IMR-90 (cell line): Measurements from ENCODE around the gene CCDC40. TPM values are rescaled to one million over a fixed set of nuclear protein-coding genes. Genes with fewer than 3 reads are reported as not detected.

Experiments
- ATAC-seq: fragments of 200-7000 bp; cut with Tn5 transposase; 2 replicates; pipeline ENCODE4 v1.9.1; 2020; ENCODE audit warnings: low read depth, mild to moderate bottlenecking, moderate library complexity
- BruUV-seq: library from RNA; stranded (reverse); fragments of 400-500 nt; replicated peaks from 2 replicates; lab custom pipeline; 2021; lab: Mats Ljungman, UMichigan
- CTCF ChIA-PET: fragments of 300-600 bp; formaldehyde crosslinking; extraction: SDS; loops from one replicate; lab custom pipeline; 2021; ENCODE audit warnings: antibody characterized with exemption; lab: Yijun Ruan, JAX
- POLR2A ChIA-PET: fragments of 300-600 bp; sonication (Branson Sonifier 250); formaldehyde crosslinking; loops from one replicate; lab custom pipeline; 2022; ENCODE audit warnings: antibody characterized with exemption; ENCODE audit not compliant: unreplicated experiment; lab: Charles Lee
- DNase-seq: peaks from one replicate; pipeline ENCODE4 v3.0.0; 2013
- H2AFZ ChIP-seq: replicated peaks from 2 replicates; pipeline ENCODE3; 2013; ENCODE audit warnings: low read length, mild to moderate bottlenecking; ENCODE audit not compliant: poor library complexity
- H2AK5ac ChIP-seq: 2 replicates; pipeline ENCODE4 v1.6.1; 2013; ENCODE audit warnings: low read depth, low read length, inconsistent platforms
- H2AK9ac ChIP-seq: replicated peaks from 2 replicates; pipeline ENCODE3; 2013; ENCODE audit warnings: mild to moderate bottlenecking, low read depth, low read length, moderate library complexity; ENCODE audit not compliant: poor library complexity
- H2BK120ac ChIP-seq: 2 replicates; pipeline ENCODE4 v1.6.1; 2013; ENCODE audit warnings: low read depth, low read length, inconsistent platforms
- H2BK15ac ChIP-seq: 3 replicates; pipeline ENCODE4 v1.6.1; 2013; ENCODE audit warnings: low read depth, low read length, inconsistent platforms
- H2BK20ac ChIP-seq: 2 replicates; pipeline ENCODE4 v1.6.1; 2013; ENCODE audit warnings: low read depth, mild to moderate bottlenecking, inconsistent platforms, low read length, moderate library complexity
- H2BK5ac ChIP-seq: 2 replicates; pipeline ENCODE4 v1.6.1; 2013; ENCODE audit warnings: mild to moderate bottlenecking, low read depth, low read length, inconsistent platforms; ENCODE audit not compliant: poor library complexity, severe bottlenecking
- H3K14ac ChIP-seq: replicated peaks from 2 replicates; pipeline ENCODE4 v1.6.1; 2013; ENCODE audit warnings: low read depth, low read length, inconsistent platforms
- H3K18ac ChIP-seq: 2 replicates; pipeline ENCODE4 v1.6.1; 2013; ENCODE audit warnings: low read depth, low read length, control low read depth
- H3K23ac ChIP-seq: 2 replicates; pipeline ENCODE4 v1.6.1; 2013; ENCODE audit warnings: low read depth, low read length, inconsistent platforms
- H3K27ac ChIP-seq: 2 replicates; pipeline ENCODE4 v1.5.1; 2013; ENCODE audit warnings: mild to moderate bottlenecking, control low read depth, low read length; ENCODE audit not compliant: insufficient read depth
- H3K27me3 ChIP-seq: 2 replicates; pipeline ENCODE4 v1.6.1; 2013; ENCODE audit warnings: low read length; ENCODE audit not compliant: control insufficient read depth, insufficient read depth
- H3K36me3 ChIP-seq: 2 replicates; pipeline ENCODE4 v1.6.1; 2013; ENCODE audit warnings: low read length, mixed read lengths; ENCODE audit not compliant: control insufficient read depth, insufficient read depth
- H3K4ac ChIP-seq: 2 replicates; pipeline ENCODE4 v1.6.1; 2013; ENCODE audit warnings: low read depth, low read length, inconsistent platforms
- H3K4me1 ChIP-seq: 2 replicates; pipeline ENCODE4 v1.6.1; 2013; ENCODE audit warnings: low read length, mixed read lengths; ENCODE audit not compliant: control insufficient read depth, insufficient read depth
- H3K4me2 ChIP-seq: 2 replicates; pipeline ENCODE4 v1.6.1; 2013; ENCODE audit warnings: low read depth, mild to moderate bottlenecking, control low read depth, low read length, moderate library complexity
- H3K4me3 ChIP-seq: 2 replicates; pipeline ENCODE4 v1.5.1; 2013; ENCODE audit warnings: low read depth, mild to moderate bottlenecking, control low read depth, low read length, moderate library complexity; ENCODE audit not compliant: insufficient read depth
- H3K56ac ChIP-seq: 2 replicates; pipeline ENCODE4 v1.6.1; 2013; ENCODE audit warnings: low read length, inconsistent platforms; ENCODE audit not compliant: insufficient read depth; ENCODE audit errors: extremely low read depth
- H3K79me1 ChIP-seq, 2 experiments: 2 replicates each; pipeline ENCODE4 v1.6.1; 2013; ENCODE audit warnings: low read length in 2 of 2, inconsistent platforms in 1 of 2, low read depth in 1 of 2
- H3K9ac ChIP-seq: 2 replicates; pipeline ENCODE4 v1.6.1; 2013; ENCODE audit warnings: low read depth, low read length, control low read depth
- H3K9me1 ChIP-seq: 2 replicates; pipeline ENCODE4 v1.6.1; 2013; ENCODE audit warnings: low read length, inconsistent platforms; ENCODE audit not compliant: insufficient read depth
- H3K9me3 ChIP-seq: 2 replicates; pipeline ENCODE4 v1.6.1; 2013; ENCODE audit warnings: low read length; ENCODE audit not compliant: control insufficient read depth, insufficient read depth
- H4K20me1 ChIP-seq: 2 replicates; pipeline ENCODE4 v1.6.1; 2013; ENCODE audit warnings: low read length, inconsistent platforms; ENCODE audit not compliant: insufficient read depth
- H4K5ac ChIP-seq: 2 replicates; pipeline ENCODE4 v1.6.1; 2013; ENCODE audit warnings: mild to moderate bottlenecking, low read depth, low read length, control low read depth
- H4K8ac ChIP-seq, 2 experiments: 2 replicates each; pipeline ENCODE4 v1.6.1; 2013; ENCODE audit warnings: low read depth in 2 of 2, low read length in 2 of 2, control low read depth in 1 of 2, inconsistent platforms in 1 of 2
- H4K91ac ChIP-seq: 2 replicates; pipeline ENCODE4 v1.6.1; 2013; ENCODE audit warnings: low read depth, low read length, inconsistent platforms; ENCODE audit not compliant: insufficient read depth
- BHLHE40 ChIP-seq: fragments of 150-350 bp; IDR thresholded peaks from 2 replicates; pipeline ENCODE4 v1.6.1; 2016; ENCODE audit warnings: mild to moderate bottlenecking, low read depth, low read length
- CEBPB ChIP-seq: IDR thresholded peaks from 2 replicates; pipeline ENCODE4 v1.6.1; 2012; ENCODE audit warnings: low read depth, low read length, improper control_type of control experiment
- CHD1 ChIP-seq: IDR thresholded peaks from 2 replicates; pipeline ENCODE4 v1.6.1; 2012; ENCODE audit warnings: low read depth, low read length, improper control_type of control experiment
- CTCF ChIP-seq: conservative IDR thresholded peaks from 2 replicates; pipeline ENCODE4 v1.5.1; 2012; ENCODE audit warnings: mild to moderate bottlenecking, low read depth, low read length, improper control_type of control experiment
- FOS ChIP-seq: fragments of 150-350 bp; IDR thresholded peaks from 2 replicates; pipeline ENCODE4 v1.6.1; 2016; ENCODE audit warnings: low read depth, low read length
- MAZ ChIP-seq: IDR thresholded peaks from 2 replicates; pipeline ENCODE4 v1.6.1; 2012; ENCODE audit warnings: low read depth, mild to moderate bottlenecking, low read length, improper control_type of control experiment, moderate library complexity, borderline replicate concordance
- MXI1 ChIP-seq: IDR thresholded peaks from 2 replicates; pipeline ENCODE4 v1.6.1; 2012; ENCODE audit warnings: low read depth, mild to moderate bottlenecking, low read length, moderate library complexity, borderline replicate concordance
- NFE2L2 ChIP-seq: fragments of 150-350 bp; IDR thresholded peaks from 2 replicates; pipeline ENCODE4 v1.6.1; 2016; ENCODE audit warnings: low read depth, mild to moderate bottlenecking, low read length
- POLR2A ChIP-seq: IDR thresholded peaks from 2 replicates; pipeline ENCODE4 v1.6.1; 2012; ENCODE audit warnings: mild to moderate bottlenecking, low read depth, low read length
- RAD21 ChIP-seq: IDR thresholded peaks from 2 replicates; pipeline ENCODE4 v1.6.1; 2012; ENCODE audit warnings: low read length, improper control_type of control experiment
- RCOR1 ChIP-seq: IDR thresholded peaks from 2 replicates; pipeline ENCODE4 v1.6.1; 2012; ENCODE audit warnings: mild to moderate bottlenecking, low read length, improper control_type of control experiment; ENCODE audit not compliant: insufficient replicate concordance
- RFX5 ChIP-seq: IDR thresholded peaks from 2 replicates; pipeline ENCODE4 v1.8.0; 2012; ENCODE audit warnings: low read depth, mild to moderate bottlenecking, low read length, moderate library complexity
- SMC3 ChIP-seq: fragments of 150-350 bp; IDR thresholded peaks from 2 replicates; pipeline ENCODE4 v1.6.1; 2016; ENCODE audit warnings: low read depth, mild to moderate bottlenecking, antibody characterized with exemption, low read length, moderate library complexity
- USF2 ChIP-seq: fragments of 150-350 bp; IDR thresholded peaks from 2 replicates; pipeline ENCODE4 v1.6.1; 2017; ENCODE audit warnings: mild to moderate bottlenecking, antibody characterized with exemption, low read length, low read depth
- WGBS, 2 experiments: methylation state at CpG; one replicate each; pipeline versions ENCODE4 v1.1.5 to v1.1.7; 2013; ENCODE audit warnings: missing lambda C conversion rate in 2 of 2; ENCODE audit not compliant: insufficient read length in 1 of 2; ENCODE audit errors: extremely low coverage in 2 of 2; 5-methylcytosine and 5-hydroxymethylcytosine counted together
- dilution Hi-C: fragments of 300-500 bp; cut with HindIII; formaldehyde crosslinking; loops from one replicate; pipeline ENCODE4 v1.14.3; 2018; ENCODE audit warnings: low sequenced_read_pairs; ENCODE audit not compliant: unreplicated experiment
- in situ Hi-C: fragments of 300-500 bp; cut with MboI; formaldehyde crosslinking; loops from 3 replicates; pipeline ENCODE4 v1.14.3; 2019; ENCODE audit warnings: low sequenced_read_pairs, inconsistent platforms, mixed read lengths
- intact Hi-C: fragments of 100-400 bp; cut with micrococcal nuclease; formaldehyde crosslinking; loops from 2 replicates; pipeline ENCODE4 v1.10.0; 2022
- polyA plus RNA-seq, 3 experiments: library from polyadenylated mRNA; depleted of rRNA; stranded (reverse); fragments of >200 nt; gene quantifications; 2 replicates each; pipeline ENCODE4 v1.2.3, GENCODE V29; 2012; ENCODE audit warnings: low replicate concordance in 1 of 3
- total RNA-seq: library from RNA; depleted of rRNA; stranded (reverse); fragments of >200 nt; gene quantifications from 2 replicates; pipeline ENCODE4 v1.2.3, GENCODE V29; 2012

The CCDC40 gene
- total and polyA plus RNA-seq, 2 of the 4 experiments (the other 2 are of a cell fraction), result 0.90 to 4.7 TPM

GRCh38 chr17:80071116-80071841 is 34.8 kb downstream of the CCDC40 start:
- BruUV-seq, result no TSS peak
- peak overlapping the region; percentile 71 to 94; a peak in 3 of 4 replicates for H4K8ac ChIP-seq
- peak overlapping the region; percentile 39 for H2BK5ac ChIP-seq
- peak overlapping the region; percentile 80 for H3K4me2 ChIP-seq
- CTCF ChIA-PET, result no interaction called here
- H3K27ac ChIP-seq, result peak overlapping the region; percentile 38
- H2AK5ac ChIP-seq, result peak overlapping the region; percentile 52; the same call in 1 of the 2 replicates
- dilution Hi-C loops (no loop called here), intact Hi-C loops (no loop called here), in situ Hi-C loops (no loop called here)
- peak overlapping the region; percentile 86 for H2AFZ ChIP-seq
- H3K9me3 ChIP-seq, result no peaks in the 10 kb centered on the region
- H2BK15ac ChIP-seq, result peak overlapping the region; percentile 87; the same call in 2 of the 3 replicates
- no peaks in the 10 kb centered on the region for H3K36me3 ChIP-seq
- H2BK120ac ChIP-seq, result peak overlapping the region; percentile 67
- peaks cover 18% of the 10 kb centered on the region for H3K4me1 ChIP-seq
- peak overlapping the region; percentile 88 for H2AK9ac ChIP-seq
- WGBS, 2 experiments, result 25% methylated on average over 6 of the region's 20 CpGs; no CpG with 5 or more reads in 1 of the 2 experiments
- H3K23ac ChIP-seq, result 0 out of 2 replicates have a peak overlapping the region, but pooled peaks have one; percentile 40
- H3K4me3 ChIP-seq, result no peak overlapping the region
- ATAC-seq, result peak; percentile 32
- peak overlapping the region; percentile 43 for H2BK20ac ChIP-seq
- DNase-seq, result peak; percentile 40
- peak overlapping the region; percentile 76 for H3K18ac ChIP-seq
- peaks cover 9% of the 10 kb centered on the region for H3K9me1 ChIP-seq
- H3K27me3 ChIP-seq, result no peaks in the 10 kb centered on the region
- H3K9ac ChIP-seq, result peak overlapping the region; percentile 11
- peak overlapping the region; percentile 72 for H4K91ac ChIP-seq
- H3K79me1 ChIP-seq, result no peaks in the 10 kb centered on the region
- H3K56ac ChIP-seq, result peak overlapping the region; percentile 29; the same call in 1 of the 2 replicates
- POLR2A ChIA-PET, result interaction anchor here (0.6 kb wide), 1 partner anchor 260 kb away, joined by 3 read pairs; no protein-coding TSS in a partner anchor
- peak overlapping the region; percentile 26 for H3K14ac ChIP-seq
- no peaks in the 10 kb centered on the region for H4K20me1 ChIP-seq
- peak overlapping the region; percentile 94 for H4K5ac ChIP-seq
- H3K4ac ChIP-seq, result peak overlapping the region; percentile 86
- TF ChIP-seq CEBPB, result no peak
- TF ChIP-seq FOS, result no peak
- TF ChIP-seq USF2, result no peak
- TF ChIP-seq NFE2L2, result no peak
- TF ChIP-seq RCOR1, result no peak
- TF ChIP-seq MAZ, result no peak
- no peak for TF ChIP-seq MXI1
- TF ChIP-seq RFX5, result no peak
- no peak for TF ChIP-seq CTCF
- no peak for TF ChIP-seq CHD1
- no peak for TF ChIP-seq SMC3
- TF ChIP-seq POLR2A, result no peak
- no peak for TF ChIP-seq BHLHE40
- TF ChIP-seq RAD21, result no peak
